K562 treated with DMSO at 1 percent for 12 hours (cell line): ENCODE measurements around the gene SLC16A13. TPM values are rescaled to one million over a fixed set of nuclear protein-coding genes. Genes with fewer than 3 reads are reported as not detected.

ENCODE experiments used
- total RNA-seq: library from RNA; unstranded; fragments of 300-600 nt; gene quantifications from 2 replicates; pipeline ENCODE4 v1.2.3, GENCODE V29; 2022; ENCODE audit not compliant: insufficient read depth

The SLC16A13 gene, protein sequence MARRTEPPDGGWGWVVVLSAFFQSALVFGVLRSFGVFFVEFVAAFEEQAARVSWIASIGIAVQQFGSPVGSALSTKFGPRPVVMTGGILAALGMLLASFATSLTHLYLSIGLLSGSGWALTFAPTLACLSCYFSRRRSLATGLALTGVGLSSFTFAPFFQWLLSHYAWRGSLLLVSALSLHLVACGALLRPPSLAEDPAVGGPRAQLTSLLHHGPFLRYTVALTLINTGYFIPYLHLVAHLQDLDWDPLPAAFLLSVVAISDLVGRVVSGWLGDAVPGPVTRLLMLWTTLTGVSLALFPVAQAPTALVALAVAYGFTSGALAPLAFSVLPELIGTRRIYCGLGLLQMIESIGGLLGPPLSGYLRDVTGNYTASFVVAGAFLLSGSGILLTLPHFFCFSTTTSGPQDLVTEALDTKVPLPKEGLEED
- 5.3 and 5.5 TPM in 2 replicates for total RNA-seq

DNA sequence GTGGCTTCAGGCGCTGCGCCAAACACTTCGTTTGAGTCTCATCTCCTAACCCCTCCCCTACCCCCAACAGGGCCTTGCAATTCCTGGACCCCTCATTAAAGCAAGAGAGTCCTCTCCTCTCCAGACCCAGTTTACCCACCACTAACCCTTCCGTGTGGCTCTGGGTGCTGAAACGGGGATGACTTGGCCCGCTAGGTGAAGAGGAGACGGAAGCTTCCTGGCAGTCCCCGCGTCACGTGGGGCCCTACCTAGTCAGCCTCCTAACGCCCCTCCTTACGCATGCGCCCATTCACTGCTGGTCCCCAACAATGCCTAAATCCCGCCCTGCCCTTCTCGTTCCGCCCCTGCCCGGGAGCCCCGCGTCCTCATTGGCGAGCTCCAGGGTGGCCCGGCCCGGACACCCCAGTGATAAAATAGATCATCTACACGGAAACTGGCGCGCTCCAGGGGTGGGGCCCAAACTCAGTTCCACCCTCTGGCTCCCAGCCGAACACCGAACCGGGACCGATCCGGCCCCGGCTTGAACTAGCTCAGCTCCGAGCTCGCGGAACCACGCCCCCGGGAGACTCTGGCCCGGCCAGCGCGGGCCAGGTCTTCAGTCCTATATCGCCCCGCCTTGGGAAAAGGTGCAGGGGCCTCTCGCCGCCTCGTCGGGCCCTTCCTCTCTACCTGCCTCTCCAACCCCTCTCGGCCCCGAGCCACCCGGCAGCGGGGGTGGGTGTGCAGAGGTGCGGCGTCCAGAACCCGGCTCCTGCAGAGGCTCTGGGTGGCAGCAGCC, at the start of gene SLC16A13:
Gene SLC16A13, plus strand, starts transcription at position 425 of the 778 bp plus-strand sequence. CDS start 368 bp downstream, outside the sequence.

DNA sequence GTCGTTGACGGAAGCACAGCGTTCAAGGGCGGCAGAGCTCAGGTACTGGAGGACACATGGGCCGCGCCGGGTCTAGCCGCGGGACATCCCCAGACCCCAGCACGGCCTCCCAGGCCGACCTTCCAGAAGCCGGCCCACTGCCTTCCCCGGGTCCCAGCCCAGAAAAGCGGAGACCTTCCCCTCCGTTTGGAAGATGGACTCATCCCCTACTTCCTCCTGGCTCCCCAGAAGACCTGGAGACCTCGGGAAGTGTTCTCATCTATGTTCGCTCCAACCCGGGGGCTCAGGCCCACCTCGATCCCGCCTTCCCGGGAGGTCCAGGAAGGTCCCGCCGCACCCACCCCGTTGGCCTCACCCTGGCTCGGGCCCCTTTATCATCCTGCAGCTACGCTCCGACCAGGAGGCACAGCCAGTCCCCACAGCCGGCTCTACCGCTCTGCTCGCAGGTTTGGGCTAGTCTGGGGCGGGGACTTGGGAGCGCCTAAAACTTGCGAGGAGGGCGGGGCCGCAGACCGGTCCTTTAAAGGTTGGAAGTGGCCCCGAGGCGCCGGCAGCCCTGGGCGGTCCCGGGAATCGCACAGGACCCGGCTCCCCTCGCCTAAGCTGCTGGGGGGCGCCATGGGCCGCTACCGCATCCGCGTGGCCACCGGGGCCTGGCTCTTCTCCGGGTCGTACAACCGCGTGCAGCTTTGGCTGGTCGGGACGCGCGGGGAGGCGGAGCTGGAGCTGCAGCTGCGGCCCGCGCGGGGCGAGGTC, 40.1 kb upstream of the SLC16A13 start, which contains the start of gene ALOX12:
Gene ALOX12, plus strand, starts transcription at position 550 of the 756 bp plus-strand sequence. Its CDS starts 69 bp downstream, at position 619.

DNA sequence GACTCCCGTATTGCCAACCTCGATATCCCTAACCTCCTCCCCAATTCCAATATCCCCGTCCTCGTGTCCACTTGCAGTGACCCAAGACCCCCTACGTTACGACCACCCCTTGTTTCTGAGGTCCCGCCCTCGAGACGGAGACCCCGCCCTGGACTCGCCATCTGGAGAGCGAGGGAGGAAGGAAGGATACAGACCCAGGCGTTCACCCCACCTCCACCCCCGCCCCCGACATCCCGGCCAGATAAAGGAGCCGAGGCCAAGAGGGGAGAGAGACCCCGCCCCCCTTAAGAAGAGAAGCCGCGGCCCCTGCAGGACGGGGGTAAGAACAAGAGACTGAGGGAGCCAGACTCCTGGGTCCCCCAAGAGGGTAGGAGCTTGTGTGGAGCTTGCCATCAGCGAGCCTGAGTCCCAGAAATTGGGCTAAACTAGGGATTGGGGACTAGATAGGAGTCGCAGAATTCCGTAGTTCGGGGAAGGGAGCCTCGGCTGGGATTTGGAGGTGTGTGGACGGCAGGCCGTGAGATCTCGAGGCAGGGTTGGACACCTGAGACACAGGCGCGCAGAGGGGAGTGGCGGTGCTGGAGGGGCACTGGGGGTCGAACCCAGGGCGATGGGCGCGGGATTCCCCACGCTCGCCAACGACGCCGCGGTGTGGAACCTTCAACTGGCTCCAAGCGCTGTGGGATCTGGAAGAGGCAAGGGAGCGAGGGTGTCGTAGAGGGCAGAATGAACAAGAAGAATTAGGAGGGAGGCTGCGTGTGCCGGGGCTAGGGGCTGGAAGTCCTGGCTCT, 12.8 kb upstream of the SLC16A13 start, which contains the start of gene BCL6B:
Gene BCL6B, plus strand, starts transcription at position 270 of the 791 bp plus-strand sequence. CDS start 622 bp downstream, outside the sequence.

DNA sequence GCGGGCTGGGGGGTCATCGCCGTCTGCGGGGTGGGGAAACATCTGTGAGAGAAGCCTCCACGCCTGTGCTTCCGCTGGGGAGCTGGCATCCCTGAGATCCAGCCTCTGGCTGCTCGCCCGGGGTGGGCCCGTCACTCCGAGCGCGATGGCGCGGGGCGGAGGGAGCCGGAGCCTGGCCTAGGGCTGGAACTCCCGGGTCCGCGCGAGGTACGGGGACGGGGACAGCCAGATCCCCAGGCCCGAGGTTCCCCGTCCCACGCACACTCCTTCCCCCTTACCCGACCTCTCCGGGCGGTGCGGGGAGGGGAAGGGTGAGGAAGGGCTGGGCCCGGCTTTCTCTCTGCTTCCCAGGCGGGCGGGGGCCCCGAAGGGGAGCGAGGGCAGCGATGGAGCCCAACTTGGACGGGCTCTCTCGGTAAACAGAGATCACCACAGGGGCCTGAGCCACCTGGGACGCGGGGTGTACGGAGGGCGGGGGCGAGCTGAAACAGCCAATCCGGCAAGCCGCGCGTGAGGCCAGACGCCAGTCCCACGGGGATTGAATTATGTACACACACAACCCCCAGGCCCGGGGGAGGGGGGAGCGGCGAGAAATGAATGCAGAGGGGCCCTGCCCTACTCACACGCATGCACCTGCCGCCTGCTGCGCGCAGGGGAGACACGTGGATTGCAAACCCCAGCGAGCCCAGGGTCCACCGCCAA, 7.8 kb downstream of the SLC16A13 start, which contains the start of gene SLC16A11:
Gene SLC16A11, minus strand, starts transcription at position 596 of the 702 bp plus-strand sequence. Its CDS starts 579 bp downstream, at position 17.

DNA sequence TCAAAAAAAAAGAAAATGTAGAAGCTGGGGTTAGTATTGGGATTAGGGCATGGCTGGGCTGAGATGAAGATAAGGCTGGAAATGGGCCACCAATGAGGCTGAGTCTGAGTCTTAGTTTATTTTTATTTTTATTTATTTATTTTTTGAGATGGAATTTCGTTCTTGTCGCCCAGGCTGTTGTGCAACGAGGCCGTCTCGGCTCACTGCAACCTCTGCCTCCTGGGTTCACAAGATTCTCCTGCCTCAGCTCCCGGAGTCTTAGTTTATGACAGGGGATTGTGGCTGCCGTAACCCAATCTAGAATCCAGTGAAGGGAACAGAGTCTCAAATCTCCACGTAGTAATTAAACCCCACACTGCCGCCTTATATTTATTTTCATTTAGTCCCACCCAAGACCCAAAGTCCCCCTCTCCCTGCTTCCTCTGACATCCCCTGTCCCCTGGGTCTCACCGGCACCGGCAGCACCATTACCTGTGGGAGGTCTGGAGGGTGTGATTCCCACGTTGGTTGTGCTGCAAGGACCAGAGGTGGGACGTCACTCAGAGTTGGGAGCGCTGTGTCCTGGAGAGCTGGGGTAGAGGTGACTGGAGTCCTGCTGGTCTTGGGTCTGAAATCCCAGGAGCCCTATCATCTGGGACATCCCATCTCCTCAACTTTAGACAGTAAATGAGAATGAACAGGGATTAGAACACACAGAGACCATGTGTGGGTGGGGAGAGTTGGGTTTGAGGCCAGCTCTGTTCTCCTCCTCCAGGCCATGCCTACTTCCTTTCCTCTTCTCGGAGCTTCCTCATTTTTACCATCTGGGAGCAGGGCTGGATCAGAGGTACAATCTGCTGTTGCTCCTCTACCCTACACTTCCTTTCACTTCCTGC, 44.0 kb downstream of the SLC16A13 start, which contains the start of gene CLEC10A:
Gene CLEC10A, minus strand, starts transcription at position 671 of the 875 bp plus-strand sequence. CDS start 1,439 bp downstream, outside the sequence.

Other genes starting within 250 kb of the SLC16A13 start
- gene TEKT1, start 204.3 kb upstream of the SLC16A13 start, total RNA-seq, result not detected in 2 replicates
- 1.4 and 3.1 TPM in 2 replicates for gene ALOX12, start 40.0 kb upstream of the SLC16A13 start, total RNA-seq
- gene RNASEK, start 23.4 kb upstream of the SLC16A13 start, total RNA-seq, result 299 and 329 TPM in 2 replicates
- 0.22 and 0.97 TPM in 2 replicates for gene BCL6B, start 13.0 kb upstream of the SLC16A13 start, total RNA-seq
- gene SLC16A11, start 8.1 kb downstream of the SLC16A13 start, total RNA-seq, result not detected in 2 replicates
- not detected in 2 replicates for gene CLEC10A, start 44.2 kb downstream of the SLC16A13 start, total RNA-seq
- gene ASGR2, start 78.8 kb downstream of the SLC16A13 start, total RNA-seq, result not detected in 2 replicates
- not detected in 2 replicates for gene ASGR1, start 143.4 kb downstream of the SLC16A13 start, total RNA-seq
- gene DLG4, start 183.8 kb downstream of the SLC16A13 start, total RNA-seq, result 2.6 and 2.8 TPM in 2 replicates
- 256 and 286 TPM in 2 replicates for gene ACADVL, start 183.9 kb downstream of the SLC16A13 start, total RNA-seq
- gene DVL2, start 198.5 kb downstream of the SLC16A13 start, total RNA-seq, result 32.1 and 61.1 TPM in 2 replicates
- 23.0 and 29.8 TPM in 2 replicates for gene PHF23, start 203.4 kb downstream of the SLC16A13 start, total RNA-seq
- gene GABARAP, start 206.4 kb downstream of the SLC16A13 start, total RNA-seq, result 233 and 263 TPM in 2 replicates
- gene CTDNEP1, start 215.7 kb downstream of the SLC16A13 start, total RNA-seq, result 60.4 and 70.5 TPM in 2 replicates
- gene ELP5, start 216.2 kb downstream of the SLC16A13 start, total RNA-seq, result 55.2 and 59.1 TPM in 2 replicates
- 15.9 and 34.5 TPM in 2 replicates for gene CLDN7, start 226.5 kb downstream of the SLC16A13 start, total RNA-seq
- gene SLC2A4, start 245.7 kb downstream of the SLC16A13 start, total RNA-seq, result not detected in 2 replicates